ENCODE results near the gene TTC32. TPM values are rescaled to one million over a fixed set of nuclear protein-coding genes. Genes with fewer than 3 reads are reported as not detected.
A peak's percentile ranks its signal among the peaks of the same experiment; 100 is the strongest.

TTC32 gene
- 16.8 and 17.9 TPM in 2 replicates for total RNA-seq (2014; rRNA removed; shearing (Covaris generic); ENCODE audit: low replicate concordance)

GRCh38 chr2:19901442-19902215, at the start of gene TTC32:
Gene TTC32 (minus strand): TSS chr2:19901983. CDS start chr2:19901854, 129 bp downstream.
- no peaks in the 10 kb centered on the region for H3K27me3 ChIP-seq (ENCODE audit: low read length)
- H3K79me2 ChIP-seq (ENCODE audit: low read length): peaks cover 37% of the 10 kb centered on the region
- no peaks in the 10 kb centered on the region for H3K9me3 ChIP-seq (ENCODE audit: low read length)
- H3K27ac ChIP-seq (ENCODE audit: low read length): peak within 1 kb of the TSS; percentile 89
- peak within 1 kb of the TSS; percentile 82 for H2AFZ ChIP-seq (ENCODE audit: low read length)
- H3K9ac ChIP-seq (ENCODE audit: low read length): peak within 1 kb of the TSS; percentile 85
- H3K4me1 ChIP-seq (ENCODE audit: low read length): peaks cover 43% of the 10 kb centered on the region
- no peaks in the 10 kb centered on the region for H3K9me2 ChIP-seq (replicated peaks; ENCODE audit: insufficient read depth, low read length)
- H4K20me1 ChIP-seq (ENCODE audit: insufficient read depth, low read depth, low read length): peaks cover 16% of the 10 kb centered on the region; the same call in 1 of the 2 replicates
- H3K36me3 ChIP-seq (ENCODE audit: insufficient read depth, low read length): no peaks in the 10 kb centered on the region
- H3K4me3 ChIP-seq (ENCODE audit: low read length): peak within 1 kb of the TSS; percentile 82
- H3K4me2 ChIP-seq (ENCODE audit: low read depth, low read length, poor library complexity, severe bottlenecking): peak within 1 kb of the TSS; percentile 84
- peak; percentile 97 for DNase-seq

- Histone ChIP-seq H3K4me2 (ENCODE audit: low read depth, low read length, poor library complexity, severe bottlenecking) (no peak overlapping the region), H3K27me3 (ENCODE audit: low read length) (no peaks in the 10 kb centered on the region), H3K27ac (ENCODE audit: low read length) (no peak overlapping the region), H3K4me3 (ENCODE audit: low read length) (no peak overlapping the region), H3K9me2 (replicated peaks; ENCODE audit: insufficient read depth, low read length) (no peaks in the 10 kb centered on the region), H3K9ac (ENCODE audit: low read length) (no peak overlapping the region), H3K79me2 (ENCODE audit: low read length) (no peaks in the 10 kb centered on the region), H3K4me1 (ENCODE audit: low read length) (no peaks in the 10 kb centered on the region), H4K20me1 (ENCODE audit: insufficient read depth, low read depth, low read length) (no peaks in the 10 kb centered on the region), H2AFZ (ENCODE audit: low read length) (no peak overlapping the region), H3K9me3 (ENCODE audit: low read length) (no peaks in the 10 kb centered on the region), H3K36me3 (ENCODE audit: insufficient read depth, low read length) (peaks cover 7% of the 10 kb centered on the region)
- no peak for DNase-seq
Observed at GRCh38 chr2:19949071-19949470, 47.3 kb upstream of the TTC32 start.

- Histone ChIP-seq H3K27ac (ENCODE audit: low read length) (no peak overlapping the region), H2AFZ (ENCODE audit: low read length) (no peak overlapping the region), H3K79me2 (ENCODE audit: low read length) (no peaks in the 10 kb centered on the region), H3K4me2 (ENCODE audit: low read depth, low read length, poor library complexity, severe bottlenecking) (no peak overlapping the region), H3K9ac (ENCODE audit: low read length) (no peak overlapping the region), H3K27me3 (ENCODE audit: low read length) (no peaks in the 10 kb centered on the region), H4K20me1 (ENCODE audit: insufficient read depth, low read depth, low read length) (no peaks in the 10 kb centered on the region), H3K9me3 (ENCODE audit: low read length) (no peaks in the 10 kb centered on the region), H3K9me2 (replicated peaks; ENCODE audit: insufficient read depth, low read length) (no peaks in the 10 kb centered on the region), H3K4me1 (ENCODE audit: low read length) (no peaks in the 10 kb centered on the region), H3K36me3 (ENCODE audit: insufficient read depth, low read length) (peaks cover 7% of the 10 kb centered on the region), H3K4me3 (ENCODE audit: low read length) (no peak overlapping the region)
- DNase-seq: no peak
Observed at GRCh38 chr2:19947184-19947940, 45.6 kb upstream of the TTC32 start.

GRCh38 chr2:19944205-19944845, 42.5 kb upstream of the TTC32 start:
- H3K36me3 ChIP-seq (ENCODE audit: insufficient read depth, low read length): peaks cover 17% of the 10 kb centered on the region; the same call in 1 of the 2 replicates
- H3K4me1 ChIP-seq (ENCODE audit: low read length): no peaks in the 10 kb centered on the region
- H2AFZ ChIP-seq (ENCODE audit: low read length): no peak overlapping the region
- no peak overlapping the region for H3K27ac ChIP-seq (ENCODE audit: low read length)
- H3K9ac ChIP-seq (ENCODE audit: low read length): no peak overlapping the region
- DNase-seq: no peak
- no peaks in the 10 kb centered on the region for H3K79me2 ChIP-seq (ENCODE audit: low read length)
- peaks cover 3% of the 10 kb centered on the region for H3K9me2 ChIP-seq (replicated peaks; ENCODE audit: insufficient read depth, low read length)
- no peaks in the 10 kb centered on the region for H3K27me3 ChIP-seq (ENCODE audit: low read length)
- H4K20me1 ChIP-seq (ENCODE audit: insufficient read depth, low read depth, low read length): no peaks in the 10 kb centered on the region
- H3K4me2 ChIP-seq (ENCODE audit: low read depth, low read length, poor library complexity, severe bottlenecking): no peak overlapping the region
- no peaks in the 10 kb centered on the region for H3K9me3 ChIP-seq (ENCODE audit: low read length)
- no peak overlapping the region for H3K4me3 ChIP-seq (ENCODE audit: low read length)

GRCh38 chr2:19943189-19943588, 41.4 kb upstream of the TTC32 start:
- Histone ChIP-seq H3K27me3 (ENCODE audit: low read length) (no peaks in the 10 kb centered on the region), H3K79me2 (ENCODE audit: low read length) (no peaks in the 10 kb centered on the region), H3K27ac (ENCODE audit: low read length) (no peak overlapping the region), H3K36me3 (ENCODE audit: insufficient read depth, low read length) (peaks cover 17% of the 10 kb centered on the region; the same call in 1 of the 2 replicates), H3K9me3 (ENCODE audit: low read length) (no peaks in the 10 kb centered on the region), H3K4me3 (ENCODE audit: low read length) (no peak overlapping the region), H3K9ac (ENCODE audit: low read length) (no peak overlapping the region), H3K4me2 (ENCODE audit: low read depth, low read length, poor library complexity, severe bottlenecking) (no peak overlapping the region), H2AFZ (ENCODE audit: low read length) (no peak overlapping the region), H4K20me1 (ENCODE audit: insufficient read depth, low read depth, low read length) (no peaks in the 10 kb centered on the region), H3K4me1 (ENCODE audit: low read length) (no peaks in the 10 kb centered on the region), H3K9me2 (replicated peaks; ENCODE audit: insufficient read depth, low read length) (peaks cover 3% of the 10 kb centered on the region)
- no peak for DNase-seq

- no peaks in the 10 kb centered on the region for H3K79me2 ChIP-seq (ENCODE audit: low read length)
- H3K36me3 ChIP-seq (ENCODE audit: insufficient read depth, low read length): peaks cover 27% of the 10 kb centered on the region; the same call in 1 of the 2 replicates
- no peak overlapping the region for H3K4me2 ChIP-seq (ENCODE audit: low read depth, low read length, poor library complexity, severe bottlenecking)
- H2AFZ ChIP-seq (ENCODE audit: low read length): no peak overlapping the region
- H3K27ac ChIP-seq (ENCODE audit: low read length): no peak overlapping the region
- no peaks in the 10 kb centered on the region for H3K9me3 ChIP-seq (ENCODE audit: low read length)
- H3K9me2 ChIP-seq (replicated peaks; ENCODE audit: insufficient read depth, low read length): peaks cover 3% of the 10 kb centered on the region
- DNase-seq: no peak
- no peaks in the 10 kb centered on the region for H3K4me1 ChIP-seq (ENCODE audit: low read length)
- no peaks in the 10 kb centered on the region for H3K27me3 ChIP-seq (ENCODE audit: low read length)
- H4K20me1 ChIP-seq (ENCODE audit: insufficient read depth, low read depth, low read length): no peaks in the 10 kb centered on the region
- no peak overlapping the region for H3K4me3 ChIP-seq (ENCODE audit: low read length)
- no peak overlapping the region for H3K9ac ChIP-seq (ENCODE audit: low read length)
Observed at GRCh38 chr2:19942199-19942598, 40.4 kb upstream of the TTC32 start.

GRCh38 chr2:19937004-19937403, 35.2 kb upstream of the TTC32 start:
- no peaks in the 10 kb centered on the region for H3K4me1 ChIP-seq (ENCODE audit: low read length)
- H3K9me2 ChIP-seq (replicated peaks; ENCODE audit: insufficient read depth, low read length): peaks cover 3% of the 10 kb centered on the region
- H3K79me2 ChIP-seq (ENCODE audit: low read length): no peaks in the 10 kb centered on the region
- no peak for DNase-seq
- no peak overlapping the region for H3K27ac ChIP-seq (ENCODE audit: low read length)
- H3K27me3 ChIP-seq (ENCODE audit: low read length): no peaks in the 10 kb centered on the region
- H2AFZ ChIP-seq (ENCODE audit: low read length): no peak overlapping the region
- no peaks in the 10 kb centered on the region for H4K20me1 ChIP-seq (ENCODE audit: insufficient read depth, low read depth, low read length)
- no peak overlapping the region for H3K4me2 ChIP-seq (ENCODE audit: low read depth, low read length, poor library complexity, severe bottlenecking)
- peaks cover 52% of the 10 kb centered on the region for H3K36me3 ChIP-seq (ENCODE audit: insufficient read depth, low read length)
- no peaks in the 10 kb centered on the region for H3K9me3 ChIP-seq (ENCODE audit: low read length)
- H3K4me3 ChIP-seq (ENCODE audit: low read length): no peak overlapping the region
- H3K9ac ChIP-seq (ENCODE audit: low read length): no peak overlapping the region

GRCh38 chr2:19936203-19936602, 34.4 kb upstream of the TTC32 start:
- no peak overlapping the region for H2AFZ ChIP-seq (ENCODE audit: low read length)
- no peak overlapping the region for H3K27ac ChIP-seq (ENCODE audit: low read length)
- no peaks in the 10 kb centered on the region for H3K79me2 ChIP-seq (ENCODE audit: low read length)
- H3K9me2 ChIP-seq (replicated peaks; ENCODE audit: insufficient read depth, low read length): peaks cover 3% of the 10 kb centered on the region
- no peaks in the 10 kb centered on the region for H3K9me3 ChIP-seq (ENCODE audit: low read length)
- H3K4me1 ChIP-seq (ENCODE audit: low read length): no peaks in the 10 kb centered on the region
- H3K36me3 ChIP-seq (ENCODE audit: insufficient read depth, low read length): peaks cover 54% of the 10 kb centered on the region
- no peak overlapping the region for H3K4me3 ChIP-seq (ENCODE audit: low read length)
- H3K27me3 ChIP-seq (ENCODE audit: low read length): no peaks in the 10 kb centered on the region
- no peak overlapping the region for H3K4me2 ChIP-seq (ENCODE audit: low read depth, low read length, poor library complexity, severe bottlenecking)
- no peak for DNase-seq
- H3K9ac ChIP-seq (ENCODE audit: low read length): no peak overlapping the region
- H4K20me1 ChIP-seq (ENCODE audit: insufficient read depth, low read depth, low read length): no peaks in the 10 kb centered on the region
